ENCODE measurements around the gene SEMA7A.

DNA sequence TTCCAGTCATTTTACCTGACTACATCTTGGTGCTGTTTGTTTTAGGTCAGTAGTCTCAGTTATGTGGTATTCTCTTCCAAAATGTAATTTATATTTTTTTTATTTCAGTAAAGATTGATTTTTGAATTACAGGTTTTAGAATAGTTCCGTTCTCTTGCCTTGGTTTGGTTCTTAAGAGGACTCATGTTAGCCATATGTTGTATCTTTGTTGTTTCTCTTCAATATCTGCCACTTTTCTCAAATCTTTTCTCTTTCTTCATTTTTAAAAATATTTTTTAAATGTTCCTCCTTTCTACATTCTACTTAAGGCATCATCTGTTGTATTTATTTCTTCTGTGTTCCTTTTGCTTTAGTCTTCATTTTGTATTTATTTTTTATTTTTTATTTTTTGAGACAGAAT, 32.8 kb upstream of the SEMA7A start:
- TF ChIP-seq POLR2A (IDR thresholded peaks at IDR 0.05; ENCODE audit: low read depth, low read length) (no peak), SPI1 (IDR thresholded peaks at IDR 0.05; ENCODE audit: low read depth, low read length) (no peak), POLR2AphosphoS5 (IDR thresholded peaks at IDR 0.05; ENCODE audit: low read depth, low read length) (no peak)
